HG03469 (cell line): Measurements from ENCODE around the gene ATP9B.

Source experiments
- ATAC-seq: cut with Tn5 transposase; IDR thresholded peaks from one replicate; pipeline ENCODE4 v1.9.1; 2021; ENCODE audit warnings: mild to moderate bottlenecking, moderate library complexity, moderate number of reproducible peaks; ENCODE audit not compliant: unreplicated experiment

ATP9B gene

DNA sequence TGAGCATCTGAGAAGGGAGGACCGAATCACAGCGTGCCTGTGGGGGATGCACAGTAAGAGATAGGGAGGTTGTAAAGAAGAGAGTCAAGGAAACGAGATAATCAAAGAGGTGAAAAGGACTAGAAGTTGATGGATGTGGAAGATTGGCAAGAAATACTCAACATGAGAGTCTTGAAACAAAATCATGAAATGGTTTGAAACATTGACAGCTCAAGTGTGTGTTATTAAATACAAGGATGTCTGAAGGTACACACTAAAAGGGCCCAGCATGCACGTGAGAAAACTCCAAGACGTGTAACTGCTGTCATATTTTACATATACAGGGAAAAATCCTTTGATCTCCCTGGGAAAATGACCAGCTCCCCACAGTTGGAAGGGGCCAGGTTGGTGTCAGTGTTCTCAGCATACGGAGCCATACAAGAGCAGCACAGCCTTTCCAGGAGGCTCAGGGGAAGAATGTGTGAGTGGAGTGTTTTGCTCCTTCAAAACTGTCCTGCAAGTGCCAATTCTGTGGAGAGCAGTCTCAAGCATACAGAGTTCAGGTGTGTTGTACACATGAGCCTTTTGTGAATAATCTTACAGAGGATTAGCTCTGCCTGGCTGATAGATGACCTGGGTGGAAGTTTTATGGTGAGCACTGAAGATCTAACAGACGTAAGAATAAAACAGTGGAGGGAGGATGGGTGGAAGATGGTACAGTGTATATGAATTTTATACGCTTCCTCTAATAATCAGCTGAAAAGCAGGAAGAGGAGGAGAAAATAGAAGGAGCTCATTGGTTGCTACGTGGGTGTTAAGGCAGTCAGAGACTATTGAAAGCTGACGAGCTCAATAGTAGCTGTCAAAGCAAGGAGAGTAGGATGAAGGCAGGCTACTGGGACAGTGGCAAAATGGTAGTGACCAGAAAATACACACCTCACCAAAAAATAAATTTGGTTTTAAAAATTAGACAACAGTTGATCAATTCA, 126.8 kb downstream of the ATP9B start:
- no peak for ATAC-seq

DNA sequence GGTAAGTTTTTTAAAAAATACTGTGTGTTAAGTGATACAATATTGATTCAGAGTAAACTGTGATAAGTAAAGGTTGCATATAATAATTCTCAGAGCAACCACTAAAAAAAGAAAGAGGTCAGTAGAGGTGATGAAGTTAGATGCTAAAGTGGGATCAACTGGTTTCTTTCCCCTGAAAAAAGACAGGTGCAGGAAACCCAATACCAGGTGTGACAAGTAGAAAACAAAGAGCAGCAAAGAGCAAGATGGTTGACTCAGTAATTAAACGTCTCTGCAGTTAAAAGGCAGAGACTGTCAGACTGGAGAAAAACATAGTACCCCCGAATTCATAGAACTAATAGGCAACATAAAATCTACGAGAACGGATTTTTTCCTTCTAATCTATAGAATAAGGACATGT, 128.3 kb downstream of the ATP9B start:
- ATAC-seq = no peak

DNA sequence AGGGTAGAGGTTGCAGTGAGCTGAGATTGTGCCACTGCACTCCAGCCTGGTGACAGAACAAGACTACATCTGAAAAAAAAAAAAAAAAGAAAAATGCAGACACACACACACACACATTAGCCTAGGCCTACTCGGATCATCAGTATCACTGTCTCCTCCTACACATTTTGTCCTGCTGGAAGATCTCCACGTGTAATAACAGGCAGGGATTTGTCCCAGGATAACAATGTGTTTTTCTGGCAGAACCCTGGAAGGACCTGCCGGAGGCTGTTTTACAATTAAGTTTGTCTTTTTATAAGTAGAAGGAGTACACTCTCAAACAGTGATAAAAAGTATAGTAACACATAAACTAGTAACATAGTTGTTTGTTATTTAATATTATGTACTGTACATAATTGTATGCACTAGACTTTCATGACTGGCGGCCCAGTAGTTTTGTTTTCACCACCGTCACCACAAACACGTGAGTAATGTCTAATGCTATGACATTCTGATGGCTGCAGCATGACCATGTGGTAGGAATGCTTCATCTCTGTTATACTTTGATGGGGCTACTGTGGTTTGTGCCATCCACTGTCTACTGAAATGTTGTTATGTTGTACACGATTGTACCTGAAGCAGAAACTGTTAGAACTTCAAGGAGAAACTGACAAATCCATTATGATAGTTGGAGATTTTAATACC, 130.6 kb downstream of the ATP9B start:
- ATAC-seq = no peak

DNA sequence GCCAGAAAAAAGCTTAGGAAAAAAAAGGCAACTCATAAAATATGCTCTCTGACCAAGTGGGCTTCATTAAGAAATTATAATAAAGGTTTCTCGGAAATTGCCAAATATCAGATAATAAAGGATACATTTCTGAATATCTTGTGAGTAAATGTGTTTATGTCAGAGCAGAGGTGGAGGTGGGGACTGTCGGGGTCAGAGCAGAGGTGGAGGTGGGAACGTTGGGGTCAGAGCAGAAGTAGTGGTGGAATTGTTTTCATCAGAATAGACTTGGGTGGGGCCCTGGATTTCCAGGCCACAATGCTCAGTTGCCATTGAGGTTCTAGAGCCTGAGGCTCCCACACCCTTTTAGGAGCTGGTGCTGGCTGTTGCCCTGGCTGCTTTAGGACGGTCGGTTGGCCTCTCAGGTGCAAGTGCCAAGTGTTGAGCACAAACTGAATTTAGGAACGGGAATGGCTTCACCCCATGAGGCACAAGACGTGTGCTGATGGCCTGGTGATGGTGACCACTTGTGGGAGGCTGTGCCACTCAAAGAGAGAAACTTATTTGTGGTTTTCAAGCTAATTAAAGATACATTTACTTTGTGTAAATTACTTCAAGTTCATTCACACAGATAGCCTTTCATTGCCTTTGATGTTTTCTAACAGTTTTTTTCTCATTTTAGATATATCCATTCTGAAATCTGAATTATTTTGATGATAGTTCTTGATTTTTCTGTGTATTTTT, 131.5 kb downstream of the ATP9B start:
- ATAC-seq = no peak

DNA sequence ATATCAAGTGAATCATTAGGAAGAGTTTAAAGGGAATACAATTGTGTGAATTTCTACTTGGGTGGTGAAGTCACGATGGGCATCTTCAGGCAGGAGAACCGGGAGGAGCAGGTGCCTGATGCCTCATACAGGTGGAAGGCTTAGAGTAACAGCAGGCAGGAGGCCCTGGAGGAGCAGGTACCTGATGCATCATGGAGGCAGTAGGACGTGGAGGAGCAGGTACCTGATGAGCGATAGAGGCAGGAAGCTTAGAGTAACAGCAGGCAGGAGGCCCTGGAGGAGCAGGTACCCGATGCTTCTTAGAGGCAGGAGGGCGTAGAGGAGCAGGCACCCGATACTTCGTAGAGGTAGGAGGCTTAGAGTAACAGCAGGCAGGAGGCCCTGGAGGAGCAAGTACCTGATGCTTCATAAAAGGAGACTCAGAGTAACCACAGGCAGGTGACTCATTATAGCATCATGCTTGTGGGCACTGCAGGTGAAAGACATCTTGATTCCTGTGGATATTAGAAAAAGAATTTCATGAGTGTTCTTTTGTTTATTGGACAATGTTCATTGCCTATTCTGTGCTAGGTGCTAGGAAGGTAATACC, 133.9 kb downstream of the ATP9B start:
- no peak for ATAC-seq

DNA sequence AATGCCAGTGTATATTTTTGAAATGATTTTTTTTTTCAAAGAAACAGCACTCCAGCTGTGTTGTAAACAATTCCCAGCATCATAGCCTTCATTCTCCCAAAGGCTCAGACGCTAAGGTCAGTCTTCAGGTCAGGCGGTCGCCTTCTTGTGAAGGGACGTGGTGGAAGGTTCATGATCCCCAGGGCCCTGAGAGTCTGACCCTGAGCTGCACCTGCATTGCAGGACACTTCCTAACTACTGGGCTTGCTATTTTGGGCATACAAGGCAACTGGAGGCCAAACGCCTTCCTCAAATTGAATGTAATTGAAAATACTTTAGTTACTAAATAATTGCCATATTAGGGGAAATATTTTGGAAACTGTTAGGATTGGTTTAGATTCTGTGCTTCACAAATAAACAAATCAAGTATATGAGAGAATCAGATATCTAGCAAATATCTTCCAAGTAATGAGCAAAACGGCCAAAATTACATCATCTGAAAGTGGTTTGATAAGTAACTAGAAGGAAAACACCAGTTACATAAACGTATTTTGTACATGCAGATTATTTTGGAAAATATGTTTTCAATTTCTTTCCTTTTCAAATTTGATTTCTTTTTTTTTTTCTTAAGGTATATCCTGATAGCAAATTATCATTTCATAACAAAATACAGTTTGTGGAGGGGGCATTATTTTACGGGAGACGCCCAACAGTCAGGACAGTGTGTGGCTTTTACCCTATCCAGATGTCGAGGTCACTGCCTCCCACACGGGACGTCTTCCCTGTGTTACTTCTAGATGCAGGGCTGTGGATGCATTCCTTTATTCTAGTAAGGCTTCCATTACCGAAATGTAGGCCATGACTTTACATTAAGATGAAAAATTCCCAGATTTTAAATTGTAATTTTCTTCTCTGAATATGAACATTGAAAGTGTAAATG, 136.0 kb downstream of the ATP9B start:
- ATAC-seq = no peak

DNA sequence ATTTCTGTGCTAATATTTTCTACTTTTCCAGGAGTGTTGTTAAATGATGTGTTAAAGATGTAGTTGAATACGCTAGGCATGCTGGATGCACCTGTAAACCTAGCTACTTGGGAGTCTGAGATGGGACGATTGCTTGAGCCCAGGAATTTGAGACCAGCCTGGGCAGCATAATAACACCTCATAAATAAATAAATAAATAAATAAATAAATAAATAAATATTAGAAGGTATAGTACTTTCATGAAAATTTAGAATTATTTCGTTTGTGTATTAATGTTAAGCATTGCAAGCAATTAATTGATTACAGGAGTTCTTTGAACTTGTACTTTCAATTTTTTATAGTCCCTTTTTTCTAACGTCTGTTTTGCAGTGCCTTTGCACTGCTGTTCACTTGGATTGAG, 137.2 kb downstream of the ATP9B start:
- ATAC-seq = no peak

DNA sequence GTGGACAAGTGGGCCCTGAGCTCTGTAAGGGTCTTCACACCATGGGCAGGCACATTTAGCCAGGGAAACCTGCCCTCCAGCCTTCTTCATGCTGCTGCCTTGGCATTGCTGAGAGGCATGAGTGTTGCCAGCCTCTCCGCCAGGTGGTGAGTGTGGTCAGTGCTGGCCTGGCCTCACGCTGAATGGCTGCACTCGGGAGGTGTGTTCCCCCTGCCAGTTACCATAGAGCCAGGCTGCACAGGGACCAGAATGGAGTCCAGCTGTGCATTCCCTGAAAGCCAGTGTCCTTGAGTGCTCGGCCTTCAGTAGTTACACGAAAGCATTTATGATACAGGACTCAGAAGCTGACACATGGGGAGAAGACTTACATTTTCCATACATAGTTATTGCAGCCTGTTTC, 139.7 kb downstream of the ATP9B start:
- ATAC-seq = no peak

DNA sequence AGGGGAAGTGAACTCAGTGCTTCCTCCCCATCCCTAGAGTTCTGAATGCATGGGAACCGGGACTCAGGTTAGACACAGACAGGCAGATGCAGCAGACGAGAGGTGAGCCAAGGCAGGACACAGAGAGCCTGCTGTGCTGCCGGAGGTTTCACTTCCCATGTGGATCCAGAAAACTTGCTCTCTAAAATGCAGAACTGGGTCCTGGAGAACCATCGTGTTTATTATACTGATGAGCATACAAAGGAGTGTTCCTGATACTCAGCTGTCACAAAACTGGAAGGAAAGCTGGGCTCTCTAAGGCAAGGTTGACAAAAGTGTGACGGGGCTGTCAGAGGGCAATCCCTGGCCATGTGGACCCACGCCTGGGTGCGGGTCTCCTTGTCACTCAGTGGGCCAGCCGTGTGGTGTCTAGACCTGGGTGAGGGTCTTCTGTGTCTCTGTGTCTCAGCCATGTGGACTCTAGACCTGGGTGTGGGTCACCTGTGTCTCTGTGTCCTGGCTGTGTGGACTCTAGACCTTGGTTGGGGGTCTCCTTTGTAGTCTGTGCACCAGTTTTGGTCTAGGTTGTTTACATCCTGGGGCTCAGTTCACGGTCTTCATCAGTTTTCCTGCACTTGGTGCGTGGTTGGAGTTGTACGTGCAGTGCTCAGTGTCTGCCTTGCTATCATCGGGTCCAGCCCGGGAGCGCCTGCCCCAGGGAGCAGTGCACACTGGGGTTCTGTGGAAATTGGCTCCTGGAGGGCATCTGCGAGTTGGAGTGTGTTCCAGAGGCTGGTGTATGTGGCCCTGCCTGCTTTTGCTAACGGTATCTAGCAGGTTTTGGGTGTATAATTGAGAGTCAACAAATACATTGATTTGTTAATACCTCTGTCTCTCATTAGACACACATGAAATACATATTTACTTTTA, 141.1 kb downstream of the ATP9B start:
- no peak for ATAC-seq

DNA sequence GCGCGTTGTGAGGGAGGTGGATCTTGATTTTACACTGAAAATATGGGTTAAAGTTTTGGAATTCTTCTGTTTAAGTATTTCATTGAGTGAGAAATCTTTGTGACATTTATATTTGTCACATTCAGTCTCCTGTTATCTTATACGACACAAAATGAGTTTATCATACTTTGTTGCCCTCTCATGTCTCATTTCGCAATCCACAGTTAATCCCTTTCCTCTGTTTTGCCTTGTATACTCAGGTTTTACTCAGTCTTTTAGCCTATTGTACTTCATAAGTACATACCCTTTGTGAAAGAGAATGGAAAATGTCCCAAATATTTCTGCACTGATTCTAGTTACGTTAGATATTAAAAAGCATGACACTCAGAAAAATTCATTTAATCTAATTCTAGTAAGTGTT, 142.7 kb downstream of the ATP9B start:
- no peak for ATAC-seq

DNA sequence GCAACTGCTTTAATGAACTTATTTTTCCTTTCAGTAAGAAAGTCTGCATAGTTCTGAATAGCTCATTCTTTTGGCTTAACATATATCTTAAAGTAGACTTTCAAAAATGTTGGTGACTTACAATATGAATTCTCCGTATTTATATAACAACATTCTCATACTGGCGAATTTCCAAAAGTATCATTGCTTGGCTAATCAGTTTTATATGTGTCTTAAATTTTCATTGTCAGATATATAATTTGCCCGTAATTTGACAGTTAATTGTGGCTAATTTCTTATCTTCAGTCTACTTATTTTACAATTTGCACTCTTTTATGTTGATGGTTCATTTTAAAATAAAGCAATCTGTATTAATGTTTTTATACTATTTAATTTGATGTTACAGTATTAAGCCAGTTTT, 144.9 kb downstream of the ATP9B start:
- no peak for ATAC-seq

DNA sequence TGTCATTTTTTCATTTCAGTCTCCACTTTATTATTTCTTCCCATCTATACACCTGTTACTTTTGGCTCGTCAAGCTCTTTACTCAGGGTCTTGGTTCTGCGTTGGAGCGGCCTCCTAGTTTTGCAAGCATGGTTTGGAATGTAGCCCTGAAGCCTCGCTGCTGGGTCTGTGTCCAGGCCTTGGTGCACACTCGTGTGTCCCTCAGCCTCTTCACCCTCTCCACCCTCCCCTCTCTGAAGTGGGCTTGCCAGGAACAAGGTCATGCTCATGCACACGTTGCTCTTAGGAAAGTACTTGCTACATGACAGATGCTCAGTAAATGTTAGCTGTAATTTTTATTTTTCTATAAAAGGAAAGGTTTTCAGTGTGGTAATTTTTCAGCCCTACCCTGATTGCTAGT, 147.0 kb downstream of the ATP9B start:
- ATAC-seq = no peak

DNA sequence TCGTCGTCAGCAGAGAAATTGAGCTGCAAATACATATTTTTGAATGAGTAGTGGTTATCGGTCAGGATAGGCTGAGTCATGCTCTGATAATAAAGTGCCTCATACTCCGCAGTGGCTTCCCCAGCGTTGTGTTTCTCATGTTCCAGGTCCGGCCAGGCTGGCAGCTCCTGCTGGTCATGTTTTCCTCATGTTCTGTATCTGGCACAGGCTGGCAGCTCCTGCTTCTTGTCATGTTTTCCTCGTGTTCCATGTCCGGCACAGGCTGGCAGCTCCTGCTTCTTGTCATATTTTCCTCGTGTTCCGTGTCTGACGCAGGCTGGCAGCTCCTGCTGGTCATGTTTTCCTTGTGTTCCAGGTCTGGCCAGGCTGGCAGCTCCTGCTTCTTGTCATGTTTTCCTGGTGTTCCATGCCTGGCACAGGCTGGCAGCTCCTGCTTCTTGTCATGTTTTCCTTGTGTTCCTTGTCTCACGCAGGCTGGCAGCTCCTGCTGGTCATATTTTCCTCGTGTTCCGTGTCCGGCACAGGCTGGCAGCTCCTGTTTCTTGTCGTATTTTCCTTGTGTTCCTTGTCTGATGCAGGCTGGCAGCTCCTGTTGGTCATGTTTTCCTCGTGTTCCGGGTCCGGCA, 148.9 kb downstream of the ATP9B start:
- no peak for ATAC-seq

DNA sequence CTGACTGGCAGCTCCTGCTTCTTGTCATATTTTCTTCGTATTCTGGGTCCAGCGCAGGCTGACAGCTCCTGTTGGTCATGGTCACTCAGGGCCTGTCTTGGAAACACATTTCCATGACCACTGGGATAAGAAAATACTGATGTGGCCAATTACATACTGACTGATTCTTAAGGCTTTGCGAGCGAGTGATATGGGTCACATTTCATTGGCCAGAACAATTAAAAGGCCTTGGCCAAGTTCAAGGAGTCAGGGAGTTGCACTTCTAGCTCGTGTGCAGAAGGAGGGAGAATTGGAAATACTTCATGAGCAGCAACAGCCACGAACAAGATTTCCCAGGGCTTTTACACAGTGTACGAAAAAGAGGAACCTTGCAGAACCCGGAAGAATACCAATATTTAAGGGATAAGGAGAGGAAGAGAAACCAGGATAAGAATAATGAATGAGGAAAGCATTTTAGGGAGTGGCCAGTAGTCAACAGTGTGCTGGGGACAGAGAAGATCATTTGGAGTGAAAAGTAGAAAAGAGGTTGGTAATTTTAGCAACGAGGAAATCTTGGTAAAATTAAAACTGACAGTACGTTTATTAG, 149.5 kb downstream of the ATP9B start:
- ATAC-seq = no peak

DNA sequence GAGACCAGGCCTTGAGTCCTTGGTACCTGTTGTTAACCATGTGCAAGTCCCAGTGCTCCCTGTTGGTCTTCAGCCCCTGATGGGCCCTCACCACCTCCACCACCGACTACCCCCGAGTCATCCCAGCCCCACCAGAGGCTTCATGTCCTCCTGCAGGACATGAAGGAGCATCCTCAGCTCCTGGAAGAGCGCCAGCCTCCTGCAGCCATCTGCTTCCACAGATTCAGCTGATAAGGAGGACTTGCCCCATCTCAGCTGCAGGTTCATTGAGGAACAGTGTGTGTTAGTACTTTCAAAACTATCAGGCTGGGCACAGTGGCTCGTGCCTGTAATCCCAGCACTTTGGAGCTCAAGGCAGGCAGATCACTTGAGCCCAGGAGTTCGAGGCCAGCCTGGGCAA, 151.9 kb downstream of the ATP9B start:
- no peak for ATAC-seq

DNA sequence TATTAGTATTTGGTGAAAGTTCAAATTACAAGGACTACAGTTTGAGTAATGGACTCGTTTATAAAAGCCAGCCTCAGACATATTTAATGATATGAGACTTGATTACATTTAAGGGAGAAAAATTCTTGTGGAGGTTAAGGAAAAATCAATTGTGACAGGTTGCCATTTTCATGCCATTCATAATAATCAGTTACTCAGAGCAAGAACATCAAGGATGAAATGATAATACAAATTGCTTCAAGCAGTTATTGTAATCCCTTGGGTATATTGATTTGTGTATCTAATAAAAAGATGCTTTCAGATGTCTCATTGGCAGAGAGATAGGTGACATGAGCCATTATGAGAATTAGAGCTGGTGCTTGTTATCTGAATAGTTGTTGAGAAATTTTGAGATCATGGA, 153.6 kb downstream of the ATP9B start:
- no peak for ATAC-seq

DNA sequence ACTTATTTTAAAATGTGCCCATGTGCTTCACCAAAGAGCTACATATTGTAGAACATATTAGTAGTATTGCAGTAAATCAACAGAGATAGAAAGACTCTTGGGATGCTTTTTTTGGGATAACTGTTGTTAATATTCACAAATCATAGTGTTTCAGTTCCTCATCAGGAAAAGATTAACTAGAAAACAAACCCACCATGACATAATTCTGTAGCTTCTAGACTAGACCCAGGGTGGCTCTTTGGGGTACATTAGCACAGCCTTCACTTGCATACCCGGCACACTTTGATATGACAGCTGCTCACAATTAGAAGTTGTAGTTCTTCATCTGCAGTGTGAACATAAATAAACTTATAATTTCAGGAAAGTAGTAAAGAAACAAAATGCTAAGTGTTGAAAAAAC, 154.2 kb downstream of the ATP9B start:
- no peak for ATAC-seq

DNA sequence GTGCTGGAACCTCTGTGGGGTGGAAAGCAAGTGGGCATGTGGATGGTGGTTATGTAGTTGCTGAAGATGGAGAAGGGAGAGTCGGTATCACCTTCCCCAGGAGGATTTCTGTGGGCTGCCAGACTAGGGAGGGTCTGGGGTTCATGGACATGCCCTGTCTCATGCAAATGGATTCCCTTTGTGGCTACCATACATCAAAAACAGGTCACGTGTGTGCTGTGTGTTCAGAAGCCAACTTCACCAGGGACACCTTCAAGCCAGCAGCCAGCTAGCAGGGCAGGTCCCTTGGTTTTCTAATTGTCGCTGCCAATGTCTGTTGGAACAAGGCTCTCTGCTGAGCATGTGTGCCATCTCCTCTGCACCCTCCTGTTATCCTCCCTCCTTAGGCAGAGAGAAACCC, 155.2 kb downstream of the ATP9B start:
- ATAC-seq = no peak
